GM18870 (cell line): ENCODE measurements around the gene ASGR1.
"Not testable (repeated sequence)": the region's sequence is repeated elsewhere in the genome, so short reads cannot be mapped to it uniquely, and the experiment has no call there.

Source experiments
- ATAC-seq: cut with Tn5 transposase; IDR thresholded peaks from one replicate; pipeline ENCODE4 v1.9.1; 2021; ENCODE audit warnings: moderate library complexity; ENCODE audit not compliant: unreplicated experiment

The ASGR1 gene

DNA sequence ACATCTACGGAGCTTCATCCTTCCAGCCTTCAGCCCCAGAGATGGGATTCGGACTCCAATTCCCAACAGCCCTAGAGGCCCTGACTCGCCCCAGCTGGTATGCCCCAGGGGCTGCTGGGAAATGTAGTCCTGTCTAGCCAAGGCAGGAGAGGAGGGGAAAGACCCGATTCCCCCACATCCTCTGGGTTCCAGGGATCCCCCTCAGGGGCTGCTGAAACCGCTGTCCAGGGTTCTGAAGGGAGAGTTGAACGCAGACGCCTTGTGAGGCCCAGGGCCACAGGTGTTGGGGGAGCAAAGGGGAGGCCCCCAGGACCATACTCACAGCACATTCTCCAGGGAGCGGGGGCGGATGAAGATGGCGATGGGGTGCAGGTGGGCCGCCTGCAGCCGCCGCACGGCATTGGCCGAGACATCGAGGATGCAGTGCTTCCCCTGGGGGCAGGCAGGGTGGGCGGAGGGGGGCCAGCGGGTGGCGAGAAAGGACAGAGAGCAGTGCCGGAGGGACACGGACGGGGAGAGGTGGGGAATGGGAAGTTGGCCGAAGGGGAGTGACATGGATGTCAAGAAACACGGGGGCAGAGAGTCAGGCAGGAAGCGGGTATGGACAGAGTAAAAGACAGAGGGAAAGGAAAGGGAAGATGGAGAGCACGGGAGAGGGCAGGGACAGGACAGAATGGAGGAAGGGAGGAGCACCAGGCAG lies 12.6 kb upstream of the ASGR1 start:
- ATAC-seq, result no peak

DNA sequence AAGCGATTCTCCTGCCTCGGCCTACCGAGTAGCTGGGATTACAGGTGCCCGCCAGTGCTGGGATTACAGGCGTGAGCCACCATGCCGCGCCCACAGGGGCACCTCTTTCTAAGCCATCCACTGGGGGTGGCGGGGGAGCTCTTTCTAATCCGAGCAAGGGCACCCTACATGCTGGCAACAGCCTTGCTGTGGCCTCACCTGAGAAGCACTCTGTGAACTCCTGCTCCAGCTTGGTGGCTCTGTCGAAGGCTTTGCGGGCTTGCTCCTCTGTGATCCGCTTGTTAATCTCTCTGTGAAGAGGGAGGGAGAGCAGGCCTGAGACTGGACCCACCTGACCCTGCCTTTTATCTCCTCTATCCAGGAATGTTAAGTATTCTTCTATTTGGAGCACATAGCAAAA lies 11.9 kb upstream of the ASGR1 start:
- no peak for ATAC-seq

DNA sequence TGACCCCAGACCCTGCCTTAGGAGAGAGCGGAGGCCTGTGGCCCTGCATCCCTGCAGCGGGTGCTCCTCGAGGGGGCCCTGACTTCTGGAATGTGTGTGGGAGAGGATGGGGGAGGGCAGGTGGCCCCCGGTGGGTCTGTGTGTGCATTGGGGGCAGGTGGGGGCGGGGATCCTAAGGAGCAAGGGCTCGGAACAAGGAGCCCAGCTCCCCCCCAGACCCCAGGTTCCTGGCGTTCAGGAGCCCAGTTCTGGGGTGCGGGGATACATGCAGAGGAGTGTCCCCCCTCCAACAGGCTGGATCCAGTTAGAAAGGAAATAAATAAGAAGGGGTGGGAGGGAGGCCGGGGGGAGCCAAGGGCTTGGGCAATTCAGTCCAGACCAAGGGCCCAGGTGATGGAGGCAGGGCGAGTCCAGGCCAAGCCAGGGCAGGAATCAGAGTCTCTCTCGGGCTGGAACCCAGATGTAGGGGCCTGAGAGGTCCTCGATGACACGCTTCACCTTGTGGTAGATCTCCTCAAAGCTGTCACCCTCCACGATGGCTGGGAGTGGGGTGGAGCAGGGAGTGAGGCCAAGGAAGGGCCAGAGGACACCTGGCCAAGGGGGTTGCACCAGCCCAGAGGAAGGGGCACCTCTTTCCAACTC lies 11.2 kb upstream of the ASGR1 start:
- ATAC-seq, result no peak

DNA sequence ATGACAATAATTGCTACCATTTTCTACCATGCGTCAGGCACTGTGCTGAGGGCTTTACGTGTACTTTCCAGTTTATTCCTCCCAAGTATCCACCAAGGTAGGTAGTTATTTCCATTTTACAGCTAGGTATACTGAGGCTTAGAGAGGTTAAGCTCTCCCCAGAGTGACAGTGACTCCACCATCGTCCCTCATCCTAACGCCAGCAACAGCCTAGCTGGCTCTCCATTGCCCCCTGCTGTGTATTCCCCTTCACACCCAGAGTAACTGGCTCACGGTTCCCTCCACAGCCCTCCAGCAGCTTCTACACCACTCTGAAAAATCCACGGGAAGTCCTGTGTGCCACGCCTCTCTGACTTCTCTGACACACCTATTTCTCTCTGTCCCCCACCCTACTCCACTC lies 7.1 kb upstream of the ASGR1 start:
- no peak for ATAC-seq

DNA sequence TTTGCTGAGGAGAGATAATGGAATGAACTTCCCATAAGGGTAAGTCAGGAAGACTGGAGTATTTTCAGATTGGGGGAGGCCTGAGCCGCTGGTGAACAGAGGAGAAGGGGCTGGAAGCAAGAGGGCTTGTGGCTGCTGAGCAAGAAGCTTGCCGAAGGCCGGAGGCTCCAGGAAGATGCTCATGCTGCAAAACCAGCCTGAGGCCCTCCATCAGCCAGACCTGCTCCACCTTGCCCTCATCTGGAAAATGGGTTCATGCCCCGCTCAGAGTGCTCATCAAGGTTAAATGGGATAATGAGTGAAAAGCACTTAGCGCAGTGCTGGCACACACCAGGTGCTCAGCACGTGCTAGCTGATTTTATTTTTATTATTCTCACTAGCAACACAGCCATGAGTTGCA lies 5.5 kb upstream of the ASGR1 start:
- ATAC-seq, result no peak

DNA sequence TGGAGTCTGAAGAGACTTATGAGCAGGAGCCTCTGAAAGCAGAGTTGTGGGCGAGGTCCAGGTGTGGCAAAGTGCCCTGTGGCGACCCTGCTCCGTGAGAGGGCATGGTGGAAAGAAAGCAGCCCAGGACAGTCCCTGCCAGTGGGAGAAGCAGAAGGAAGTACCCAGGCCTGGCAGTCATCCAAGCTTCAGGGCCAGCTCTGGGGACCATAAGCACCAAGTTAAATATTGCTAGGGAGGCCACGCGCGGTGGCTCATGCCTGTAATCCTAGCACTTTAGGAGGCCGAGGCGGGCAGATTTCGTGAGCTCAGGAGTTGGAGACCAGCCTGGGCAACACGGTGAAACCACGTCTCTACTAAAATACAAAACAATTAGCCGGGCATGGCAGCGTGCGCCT lies 4.9 kb upstream of the ASGR1 start:
- no peak for ATAC-seq

DNA sequence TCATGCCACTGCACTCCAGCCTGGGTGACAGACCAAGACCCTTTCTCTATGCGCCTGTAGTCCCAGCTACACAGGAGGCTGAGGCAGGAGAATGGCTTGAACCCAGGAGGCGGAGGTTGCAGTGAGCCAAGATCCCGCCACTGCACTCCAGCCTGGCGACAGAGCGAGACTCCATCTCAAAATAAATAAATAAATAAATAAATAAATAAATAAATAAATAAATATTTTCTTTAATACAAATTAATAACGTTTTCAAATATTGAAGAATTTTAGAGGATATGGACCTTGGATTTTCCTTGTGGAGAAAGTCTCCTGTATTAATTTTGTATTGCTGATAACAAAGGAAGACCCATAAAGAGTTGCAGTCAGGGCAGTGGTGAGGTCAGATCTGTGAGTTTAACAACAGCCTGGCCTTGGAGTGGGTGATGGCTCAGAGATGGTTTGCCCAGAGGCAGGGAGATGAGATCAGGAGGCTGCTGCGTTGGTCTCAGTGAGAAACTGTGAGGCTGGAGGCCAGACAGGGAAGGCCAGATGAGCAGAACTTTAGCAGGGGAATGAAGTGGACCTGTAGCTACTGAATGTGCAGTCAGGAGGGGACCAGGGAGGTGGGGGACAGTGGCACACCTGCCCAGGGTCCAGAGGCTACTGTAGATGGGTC lies 4.4 kb upstream of the ASGR1 start:
- ATAC-seq, result no peak

DNA sequence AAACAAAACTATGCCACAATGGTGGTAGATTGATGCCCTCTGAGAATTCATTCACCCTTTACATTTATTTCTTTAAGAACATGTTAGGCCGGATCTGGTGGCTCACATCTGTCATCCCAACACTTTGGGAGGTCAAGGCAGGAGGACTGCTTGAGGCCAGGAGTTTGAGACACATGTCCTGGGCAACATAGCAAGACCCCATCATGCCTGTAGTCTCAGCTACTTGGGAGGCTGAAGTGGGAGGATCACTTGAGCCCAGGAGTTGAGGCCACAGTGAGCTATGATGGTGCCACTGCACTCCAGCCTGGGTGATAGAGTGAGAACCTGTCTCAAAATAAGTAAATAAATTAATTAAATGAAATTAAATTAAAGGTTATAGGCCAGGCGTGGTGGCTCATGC lies 2.9 kb upstream of the ASGR1 start:
- not testable (repeated sequence) for ATAC-seq

DNA sequence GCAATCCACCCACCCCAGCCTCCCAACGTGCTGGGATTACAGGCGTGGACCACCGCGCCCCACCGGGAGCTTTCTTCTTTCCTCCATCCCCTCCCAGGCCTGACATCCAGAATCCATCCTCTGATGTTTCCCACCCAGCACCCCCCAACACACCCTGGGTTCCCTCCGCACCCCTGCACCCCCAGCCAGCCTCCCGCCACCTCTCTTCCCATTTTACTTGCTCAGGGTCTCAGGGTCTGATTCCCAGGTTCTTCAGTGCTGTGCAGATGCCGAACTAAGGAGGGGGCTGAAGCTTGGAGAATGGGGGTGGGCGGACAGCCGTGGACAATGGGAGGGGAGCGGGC lies 225 bp downstream of the ASGR1 start:
- ATAC-seq, result no peak

DNA sequence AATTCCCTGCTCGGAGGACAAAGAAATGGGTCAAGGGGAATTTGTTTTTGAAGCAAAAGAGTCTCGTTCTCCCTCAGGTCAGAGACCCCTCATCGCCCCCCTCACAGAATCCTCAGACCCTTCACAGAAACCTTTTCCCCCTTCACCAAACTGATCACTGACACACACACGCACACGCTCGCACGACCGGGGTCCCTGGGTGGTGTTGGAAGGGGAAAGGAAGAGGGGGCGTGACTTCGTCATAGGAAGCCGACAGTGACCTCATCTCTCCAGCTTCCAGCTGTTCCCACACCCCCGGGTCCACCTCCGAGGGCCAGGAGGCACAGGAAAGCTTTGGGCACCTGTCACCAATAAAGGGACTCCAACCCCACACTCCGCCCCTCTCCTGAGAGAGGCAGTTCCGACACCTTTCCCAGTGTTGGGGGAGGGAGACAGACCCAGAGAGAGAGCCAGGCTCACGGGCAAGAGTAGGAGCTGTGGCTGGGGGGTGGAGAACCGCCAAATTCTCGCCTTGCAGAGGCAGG lies 1.2 kb downstream of the ASGR1 start:
- ATAC-seq, result no peak

DNA sequence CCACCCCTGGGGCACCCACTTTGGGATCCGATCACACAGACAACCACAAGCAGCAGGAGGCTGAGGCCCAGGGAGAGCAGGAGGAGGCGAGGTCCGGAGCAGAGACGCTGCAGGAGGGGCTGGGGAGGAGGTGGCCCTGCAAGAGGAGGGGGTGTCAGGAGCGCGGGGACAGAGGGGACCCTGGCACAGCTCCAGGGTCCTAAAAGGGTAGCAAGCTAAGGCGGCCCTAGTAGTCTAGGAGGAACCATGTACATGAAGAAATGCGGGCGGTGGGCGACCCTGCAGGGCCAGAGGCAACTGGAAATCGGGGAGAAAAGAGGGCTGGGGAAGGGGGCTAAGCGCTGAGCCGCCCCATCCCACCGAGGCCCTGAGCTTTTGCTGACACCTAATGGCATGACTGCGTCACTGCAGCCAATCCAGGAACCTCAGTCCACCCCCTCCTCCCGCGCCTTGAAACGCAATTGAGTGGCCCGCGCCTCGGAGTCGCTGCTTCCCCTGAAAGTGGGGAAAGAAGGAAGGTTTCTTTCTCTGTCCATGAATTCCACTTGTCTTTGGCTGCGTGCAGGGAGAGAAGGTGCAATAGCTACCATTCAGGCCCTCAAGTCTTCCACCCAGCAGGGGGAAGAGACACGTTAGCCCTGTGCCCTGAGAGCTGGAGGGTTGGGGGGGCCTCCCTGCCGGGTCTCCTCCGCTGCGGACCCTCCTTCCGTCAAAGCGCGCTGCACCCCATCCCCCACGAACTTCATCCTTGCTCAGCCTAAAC lies 1.8 kb downstream of the ASGR1 start:
- ATAC-seq, result no peak

DNA sequence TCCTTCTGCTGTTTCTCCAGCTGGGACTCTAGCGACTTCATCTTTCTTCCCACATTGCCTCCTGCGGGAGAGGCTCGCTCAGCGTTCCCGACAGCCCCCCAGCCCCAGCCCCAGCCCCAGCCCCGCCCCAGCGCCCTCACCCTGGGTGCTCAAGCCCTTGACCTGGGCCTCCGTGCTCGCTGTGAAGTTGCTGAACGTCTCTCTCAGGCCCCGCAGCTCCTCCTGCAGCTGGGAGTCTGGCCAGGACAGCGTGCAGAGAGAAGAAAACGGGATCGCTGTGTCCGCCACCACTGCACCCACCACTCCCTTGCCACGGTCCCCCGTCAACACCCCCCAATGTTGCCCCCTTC lies 2.4 kb downstream of the ASGR1 start:
- ATAC-seq, result no peak

DNA sequence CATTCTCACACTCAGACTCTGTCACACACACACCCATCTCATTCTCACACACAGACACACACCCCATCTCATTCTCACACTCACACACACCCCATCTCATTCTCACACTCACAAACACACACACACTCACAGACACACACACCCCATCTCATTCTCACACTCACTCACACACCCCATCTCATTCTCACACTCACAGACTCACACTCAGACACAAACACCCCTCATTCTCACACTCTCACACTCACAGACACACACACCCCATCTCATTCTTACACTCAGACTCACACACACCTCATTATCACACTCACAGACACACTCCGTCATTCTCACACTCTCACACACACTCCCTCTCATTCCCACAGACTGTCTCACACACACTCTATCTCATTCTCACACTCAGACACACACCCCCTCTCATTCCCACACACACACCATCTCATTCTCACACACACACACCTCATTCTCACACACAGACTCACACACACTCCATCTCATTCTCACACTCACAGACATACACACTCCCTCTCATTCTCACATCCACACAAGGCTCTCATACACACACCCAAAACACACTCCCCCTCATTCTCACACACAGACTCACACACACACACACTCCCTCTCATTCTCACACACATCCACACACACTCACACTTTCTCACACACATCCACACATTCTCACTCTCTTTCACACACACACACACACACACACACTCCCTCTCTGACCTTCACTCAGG lies 2.9 kb downstream of the ASGR1 start:
- no peak for ATAC-seq

DNA sequence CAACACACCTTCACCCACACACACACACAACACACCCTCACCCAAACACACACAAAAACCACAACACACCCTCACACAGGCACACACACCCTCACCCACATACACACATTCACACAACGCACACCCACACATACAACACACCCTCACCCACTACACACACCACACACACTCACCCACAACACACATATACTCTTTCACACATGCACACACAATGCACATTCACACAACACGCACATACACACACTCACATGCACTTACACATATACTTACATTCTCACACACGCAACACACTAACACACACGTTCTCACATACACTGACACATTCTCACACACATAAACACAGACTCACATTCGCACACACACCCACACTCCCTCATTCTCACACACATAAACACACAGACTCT lies 3.8 kb downstream of the ASGR1 start:
- no peak for ATAC-seq

DNA sequence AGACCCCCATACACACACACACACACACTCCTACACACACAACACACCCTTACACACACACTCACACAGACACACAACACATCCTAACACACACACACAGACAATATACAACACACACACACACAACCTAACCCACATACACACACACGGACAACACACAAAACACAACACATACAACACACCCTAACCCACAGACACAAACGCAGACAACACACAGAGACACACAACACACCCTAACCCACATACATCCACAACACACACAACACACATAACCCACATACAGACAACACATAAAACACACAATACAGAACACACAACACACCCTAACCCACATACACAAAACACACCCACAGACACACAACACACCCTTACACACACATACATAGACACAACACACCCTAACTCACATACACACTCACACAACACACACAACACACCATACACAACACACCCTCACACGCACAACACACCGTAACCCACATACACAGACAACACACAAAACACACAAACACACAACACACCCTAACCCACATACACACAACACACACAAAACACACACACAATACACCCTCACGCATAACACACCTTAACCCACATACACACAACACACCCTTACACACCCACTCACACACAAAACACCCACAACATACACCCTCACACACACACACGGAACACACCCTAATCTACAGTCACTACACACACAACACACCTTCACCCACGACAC lies 4.4 kb downstream of the ASGR1 start:
- ATAC-seq, result no peak

DNA sequence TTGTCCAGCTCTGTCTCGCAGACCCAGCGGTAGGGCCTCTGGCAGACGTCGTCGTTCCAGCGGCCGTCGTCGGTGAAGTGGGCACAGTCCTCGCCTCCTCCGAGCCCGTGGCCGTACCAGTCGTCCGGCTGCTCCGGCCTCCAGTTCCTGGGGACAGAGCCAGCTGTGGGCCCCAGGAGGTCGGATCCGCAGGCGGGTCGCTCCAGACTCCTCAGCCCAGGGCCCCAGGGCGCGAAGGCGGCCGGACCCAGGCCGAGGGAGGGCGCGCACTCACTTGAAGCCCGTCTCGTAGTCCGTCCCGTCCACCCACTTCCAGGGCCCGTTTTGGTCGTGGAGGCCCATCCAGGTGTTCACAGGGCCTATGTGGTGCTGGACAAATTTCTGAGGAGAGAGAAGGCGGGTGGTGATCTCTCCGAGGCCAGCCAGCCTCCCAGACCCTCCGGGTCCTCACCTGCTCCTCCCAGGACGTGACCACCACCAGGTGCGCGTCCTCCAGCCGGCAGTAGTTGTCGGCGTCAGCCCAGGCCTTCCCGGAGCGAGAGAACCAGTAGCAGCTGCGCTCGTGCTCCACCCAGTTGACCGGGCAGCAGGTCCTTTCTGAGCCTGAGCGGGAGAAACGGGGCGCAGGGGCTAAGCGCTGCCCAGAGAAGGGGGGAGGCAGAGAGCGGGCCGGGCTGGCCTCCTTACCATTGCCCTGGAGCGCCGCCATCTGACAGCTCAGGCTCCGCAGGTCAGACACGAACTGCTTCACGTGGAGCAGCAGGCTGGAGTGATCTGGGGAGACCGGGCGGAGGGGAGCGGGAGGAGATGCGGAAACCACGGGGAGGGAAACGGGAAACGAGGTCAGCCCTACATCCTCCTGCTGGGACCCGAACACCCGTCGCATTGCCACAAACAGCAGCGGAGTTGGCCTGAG lies 5.2 kb downstream of the ASGR1 start:
- no peak for ATAC-seq

DNA sequence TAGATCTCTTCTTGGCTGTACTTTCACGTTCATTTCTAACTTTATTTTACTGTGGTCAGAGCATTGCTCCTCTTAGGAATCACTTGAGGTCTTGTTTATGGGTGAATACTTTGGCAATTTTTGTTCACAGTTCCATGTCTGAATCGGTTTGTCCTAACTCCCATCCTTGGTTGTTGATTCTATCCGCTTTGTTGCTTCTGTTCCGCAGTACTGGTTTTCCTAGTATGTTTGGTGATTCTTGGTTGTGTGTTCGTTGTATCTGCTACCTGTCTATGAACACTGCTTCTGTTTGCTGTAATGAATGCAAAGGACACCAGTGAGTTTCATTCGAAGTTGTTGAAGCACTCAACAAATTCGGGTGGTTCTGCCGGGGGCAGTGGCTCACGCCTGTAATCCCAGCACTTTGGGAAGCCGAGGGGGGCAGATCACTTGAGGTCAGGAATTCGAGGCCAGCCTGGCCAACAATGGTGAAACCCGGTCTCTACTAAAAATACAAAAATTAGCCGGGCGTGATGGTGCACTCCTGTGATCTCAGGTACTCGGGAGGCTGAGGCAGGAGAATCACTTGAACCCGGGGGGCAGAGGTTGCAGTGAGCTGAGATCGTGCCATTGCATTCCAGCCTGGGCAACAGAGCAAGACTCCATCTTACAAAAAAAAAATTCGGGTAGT lies 6.5 kb downstream of the ASGR1 start:
- not testable (repeated sequence) for ATAC-seq

DNA sequence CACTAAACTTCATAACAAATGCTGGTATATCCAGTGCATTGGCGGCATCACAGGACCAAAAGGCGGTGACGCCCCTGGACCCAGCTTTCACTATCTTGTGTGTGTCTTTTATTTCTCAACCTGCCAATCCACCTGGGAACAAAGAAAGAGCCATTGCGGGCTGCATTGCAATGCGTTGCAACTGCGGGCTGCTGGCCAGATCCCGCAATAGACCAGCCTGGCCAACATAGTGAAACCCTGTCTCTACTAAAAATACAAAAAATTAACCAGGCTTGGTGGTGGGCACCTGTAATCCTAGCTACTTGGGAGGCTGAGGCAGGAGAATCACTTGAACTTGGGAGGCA lies 9.6 kb downstream of the ASGR1 start:
- ATAC-seq, result not testable (repeated sequence)
